ENCODE data around the gene LHFPL6.

Gene LHFPL6

DNA sequence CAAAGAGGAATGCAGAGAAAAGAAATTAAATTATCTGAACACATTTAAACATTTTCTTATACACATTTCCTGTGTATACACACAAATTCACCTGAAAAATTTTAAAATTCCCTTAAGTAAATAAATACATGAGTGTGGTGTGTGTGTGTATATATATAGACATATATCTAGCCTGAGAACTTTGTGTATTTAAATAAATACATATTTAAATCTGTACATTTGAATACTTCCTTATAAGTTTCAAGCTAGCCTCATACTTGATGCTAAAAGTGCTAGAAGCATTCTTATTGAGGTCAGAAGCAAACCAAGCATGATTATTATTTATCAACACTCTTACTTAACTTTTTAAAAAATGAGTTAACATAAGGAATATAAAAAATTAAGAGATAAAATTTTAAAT is 304.0 kb downstream of the LHFPL6 start:
- ChIA-PET CTCF (no interaction called here), POLR2A (no interaction called here)
- no peak for DNase-seq (ENCODE audit: extremely low spot score)
- no peak for TF ChIP-seq ARNT (IDR thresholded peaks at IDR 0.05)
- no peak for TF ChIP-seq PKNOX1 (IDR thresholded peaks at IDR 0.05)
- no peak for TF ChIP-seq FOXM1 (IDR thresholded peaks at IDR 0.05; ENCODE audit: borderline replicate concordance)
- TF ChIP-seq HDGF (IDR thresholded peaks at IDR 0.05; ENCODE audit: borderline replicate concordance) = no peak
- TF ChIP-seq FOXK2 (IDR thresholded peaks at IDR 0.05) = no peak
- TF ChIP-seq ELF4 (IDR thresholded peaks at IDR 0.05) = no peak

- no peak for TF ChIP-seq SP1 (IDR thresholded peaks at IDR 0.05)
- no peak for TF ChIP-seq ZNF384 (IDR thresholded peaks at IDR 0.05)
- no peak for TF ChIP-seq CTBP1 (IDR thresholded peaks at IDR 0.05; ENCODE audit: borderline replicate concordance)
- TF ChIP-seq SUZ12 (IDR thresholded peaks at IDR 0.05) = no peak
- TF ChIP-seq TARDBP (IDR thresholded peaks at IDR 0.05) = no peak
- TF ChIP-seq BHLHE40 (IDR thresholded peaks at IDR 0.05; ENCODE audit: borderline replicate concordance) = no peak
- TF ChIP-seq PKNOX1 (IDR thresholded peaks at IDR 0.05) = no peak
- no peak for TF ChIP-seq LEF1 (IDR thresholded peaks at IDR 0.05; ENCODE audit: borderline replicate concordance)
- DNase-seq (ENCODE audit: extremely low spot score) = no peak
- POLR2A ChIA-PET = no interaction called here
- CTCF ChIA-PET = no interaction called here
Observed at GRCh38 chr13:39297664-39298171, 305.3 kb downstream of the LHFPL6 start.

GRCh38 chr13:39297023-39297422 is 306.0 kb downstream of the LHFPL6 start:
- POLR2A ChIA-PET = no interaction called here
- no peak for DNase-seq (ENCODE audit: extremely low spot score)
- no peak for TF ChIP-seq PKNOX1 (IDR thresholded peaks at IDR 0.05)
- no peak for TF ChIP-seq SUZ12 (IDR thresholded peaks at IDR 0.05)
- TF ChIP-seq ARNT (IDR thresholded peaks at IDR 0.05) = no peak
- TF ChIP-seq L3MBTL2 (conservative IDR thresholded peaks at IDR 0.05) = no peak
- CTCF ChIA-PET = no interaction called here

DNA sequence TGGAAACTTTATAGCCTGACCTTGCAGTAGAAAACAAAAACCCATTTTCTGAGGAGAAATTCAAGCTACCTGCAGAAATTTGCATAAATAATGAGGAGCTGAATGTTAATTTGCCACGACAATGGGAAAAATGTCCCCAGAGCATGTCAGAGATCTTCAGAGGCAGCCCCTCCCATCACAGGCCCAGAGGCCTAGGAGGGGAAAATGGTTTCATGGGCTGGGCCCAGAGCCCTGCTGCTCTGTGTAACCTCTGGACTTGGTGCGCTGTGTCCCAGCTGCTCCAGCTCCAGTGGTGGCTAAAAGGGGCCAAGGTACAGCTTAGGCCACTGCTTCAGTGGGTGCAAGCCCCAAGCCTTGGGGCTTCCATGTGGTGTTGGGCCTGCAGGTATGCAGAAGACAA is 306.8 kb downstream of the LHFPL6 start:
- CTCF ChIA-PET = no interaction called here
- POLR2A ChIA-PET = no interaction called here
- no peak for TF ChIP-seq BHLHE40 (IDR thresholded peaks at IDR 0.05; ENCODE audit: borderline replicate concordance)
- TF ChIP-seq PKNOX1 (IDR thresholded peaks at IDR 0.05) = no peak
- no peak for TF ChIP-seq SUZ12 (IDR thresholded peaks at IDR 0.05)
- no peak for TF ChIP-seq L3MBTL2 (conservative IDR thresholded peaks at IDR 0.05)
- no peak for TF ChIP-seq SP1 (IDR thresholded peaks at IDR 0.05)
- TF ChIP-seq ZNF384 (IDR thresholded peaks at IDR 0.05) = no peak
- TF ChIP-seq FOXK2 (IDR thresholded peaks at IDR 0.05) = no peak
- no peak for TF ChIP-seq ARNT (IDR thresholded peaks at IDR 0.05)
- no peak for TF ChIP-seq FOXA1 (IDR thresholded peaks at IDR 0.05)
- no peak for TF ChIP-seq LEF1 (IDR thresholded peaks at IDR 0.05; ENCODE audit: borderline replicate concordance)
- TF ChIP-seq TARDBP (IDR thresholded peaks at IDR 0.05) = no peak
- TF ChIP-seq ELF4 (IDR thresholded peaks at IDR 0.05) = no peak
- DNase-seq (ENCODE audit: extremely low spot score) = no peak

Data from HEK293T (cell line).